ENCODE data around the gene AGGF1. TPM values are rescaled to one million over a fixed set of nuclear protein-coding genes. Genes with fewer than 3 reads are reported as not detected.
"Not testable (repeated sequence)": the region's sequence is repeated elsewhere in the genome, so short reads cannot be mapped to it uniquely, and the experiment has no call there.

The AGGF1 gene
- total RNA-seq, 1 donor from 2014 or later, result 16.2 TPM

GRCh38 chr5:77066823-77067442, 36.7 kb downstream of the AGGF1 start:
- no peak for TF ChIP-seq CTCF (IDR thresholded peaks at IDR 0.05; ENCODE audit: borderline replicate concordance)
- H3K4me3 ChIP-seq, result no peak overlapping the region
- intact Hi-C loops (cut with micrococcal nuclease), result no loop called here
- H3K27ac ChIP-seq (replicated peaks), result no peak overlapping the region
- no peak for DNase-seq
- no peaks in the 10 kb centered on the region for H3K4me1 ChIP-seq
- peaks cover 65% of the 10 kb centered on the region for H3K36me3 ChIP-seq
- no peaks in the 10 kb centered on the region for H3K27me3 ChIP-seq (ENCODE audit: low read depth)
- no peaks in the 10 kb centered on the region for H3K9me3 ChIP-seq (replicated peaks)

GRCh38 chr5:77073667-77074066, 43.5 kb downstream of the AGGF1 start:
- TF ChIP-seq CTCF (IDR thresholded peaks at IDR 0.05; ENCODE audit: borderline replicate concordance), result no peak
- intact Hi-C loops (cut with micrococcal nuclease), result no loop called here

GRCh38 chr5:77074745-77075144, 44.5 kb downstream of the AGGF1 start:
- Histone ChIP-seq H3K9me3 (replicated peaks) (no peaks in the 10 kb centered on the region), H3K27ac (replicated peaks) (no peak overlapping the region), H3K27me3 (ENCODE audit: low read depth) (no peaks in the 10 kb centered on the region), H3K4me1 (peaks cover 17% of the 10 kb centered on the region), H3K36me3 (peaks cover under 1% of the 10 kb centered on the region), H3K4me3 (no peak overlapping the region)
- DNase-seq, result no peak
- intact Hi-C loops (cut with micrococcal nuclease), result no loop called here
- no peak for TF ChIP-seq CTCF (IDR thresholded peaks at IDR 0.05; ENCODE audit: borderline replicate concordance)

More at GRCh38 chr5:77073667-77074066, 43.5 kb downstream of the AGGF1 start:
- H3K27me3 ChIP-seq (ENCODE audit: low read depth), result no peaks in the 10 kb centered on the region
- no peak for DNase-seq
- H3K4me1 ChIP-seq, result peaks cover 17% of the 10 kb centered on the region
- H3K36me3 ChIP-seq, result peaks cover 5% of the 10 kb centered on the region
- no peaks in the 10 kb centered on the region for H3K9me3 ChIP-seq (replicated peaks)
- H3K27ac ChIP-seq (replicated peaks), result no peak overlapping the region
- no peak overlapping the region for H3K4me3 ChIP-seq

- Histone ChIP-seq H3K36me3 (no peaks in the 10 kb centered on the region), H3K27me3 (ENCODE audit: low read depth) (no peaks in the 10 kb centered on the region), H3K4me3 (peak overlapping the region; percentile 68), H3K4me1 (peaks cover 17% of the 10 kb centered on the region), H3K9me3 (replicated peaks) (no peaks in the 10 kb centered on the region), H3K27ac (replicated peaks) (peak overlapping the region; percentile 78)
- DNase-seq, result peak; percentile 70
- intact Hi-C loops (cut with micrococcal nuclease), result no loop called here
- TF ChIP-seq CTCF (IDR thresholded peaks at IDR 0.05; ENCODE audit: borderline replicate concordance), result peak; percentile 80
Measured at GRCh38 chr5:77076961-77077828, 47.0 kb downstream of the AGGF1 start.

GRCh38 chr5:77077829-77078176, 47.6 kb downstream of the AGGF1 start:
- H3K27ac ChIP-seq (replicated peaks), result peak overlapping the region; percentile 78

GRCh38 chr5:77080479-77080878, 50.3 kb downstream of the AGGF1 start:
- H3K4me3 ChIP-seq; H3K36me3 ChIP-seq; H3K9me3 ChIP-seq (replicated peaks); DNase-seq; intact Hi-C loops (cut with micrococcal nuclease); H3K27ac ChIP-seq (replicated peaks); H3K27me3 ChIP-seq (ENCODE audit: low read depth): not testable (repeated sequence)
- peaks cover 22% of the 10 kb centered on the region for H3K4me1 ChIP-seq

More at GRCh38 chr5:77077829-77078176, 47.6 kb downstream of the AGGF1 start:
- no peak for TF ChIP-seq CTCF (IDR thresholded peaks at IDR 0.05; ENCODE audit: borderline replicate concordance)
- Histone ChIP-seq H3K36me3 (no peaks in the 10 kb centered on the region), H3K9me3 (replicated peaks) (no peaks in the 10 kb centered on the region), H3K4me1 (peaks cover 17% of the 10 kb centered on the region), H3K27me3 (ENCODE audit: low read depth) (no peaks in the 10 kb centered on the region), H3K4me3 (peak overlapping the region; percentile 68)
- intact Hi-C loops (cut with micrococcal nuclease), result no loop called here
- DNase-seq, result no peak
